Smooth muscle cell (in vitro differentiated cells): ENCODE data around the gene PLXNA2. TPM values are rescaled to one million over a fixed set of nuclear protein-coding genes. Genes with fewer than 3 reads are reported as not detected.

Source experiments
- DNase-seq: peaks from one replicate; lab custom pipeline; 2025; ENCODE audit not compliant: unreplicated experiment; lab: John Stamatoyannopoulos, UW
- H2AFZ ChIP-seq: fragments of 200-600 bp; sonication (generic); 2 replicates; pipeline ENCODE4 v1.6.0; 2016; ENCODE audit warnings: antibody characterized with exemption, low read depth, mild to moderate bottlenecking
- H3F3A ChIP-seq: fragments of 200-600 bp; sonication (generic); 2 replicates; pipeline ENCODE4 v1.6.0; 2017; ENCODE audit warnings: antibody characterized with exemption, low read depth
- H3K27ac ChIP-seq: fragments of 200-600 bp; sonication (generic); 2 replicates; pipeline ENCODE4 v1.5.1; 2016; ENCODE audit warnings: low read depth, mild to moderate bottlenecking
- H3K27me3 ChIP-seq: fragments of 200-600 bp; sonication (generic); 2 replicates; pipeline ENCODE4 v1.6.1; 2016; ENCODE audit warnings: low read depth, mild to moderate bottlenecking
- H3K36me3 ChIP-seq: fragments of 200-600 bp; sonication (generic); 2 replicates; pipeline ENCODE4 v1.5.1; 2016; ENCODE audit warnings: low read depth
- H3K4me1 ChIP-seq: fragments of 200-600 bp; sonication (generic); 2 replicates; pipeline ENCODE4 v1.5.1; 2016; ENCODE audit warnings: low read depth
- H3K4me2 ChIP-seq: fragments of 200-600 bp; sonication (generic); 2 replicates; pipeline ENCODE4 v1.6.0; 2016; ENCODE audit warnings: mild to moderate bottlenecking
- H3K4me3 ChIP-seq: fragments of 200-600 bp; sonication (generic); 2 replicates; pipeline ENCODE4 v1.5.1; 2016; ENCODE audit warnings: mild to moderate bottlenecking
- H3K79me2 ChIP-seq: fragments of 200-600 bp; sonication (generic); 2 replicates; pipeline ENCODE4 v1.6.0; 2016; ENCODE audit warnings: low read depth, mild to moderate bottlenecking
- H3K9ac ChIP-seq: fragments of 200-600 bp; sonication (generic); 2 replicates; pipeline ENCODE4 v1.6.0; 2016; ENCODE audit warnings: low read depth
- H3K9me3 ChIP-seq: fragments of 200-600 bp; sonication (generic); replicated peaks from 2 replicates; pipeline ENCODE4 v1.5.1; 2016; ENCODE audit warnings: low read depth
- H4K20me1 ChIP-seq: fragments of 200-600 bp; sonication (generic); 2 replicates; pipeline ENCODE4 v1.6.0; 2016; ENCODE audit warnings: low read depth
- CTCF ChIP-seq: fragments of 200-600 bp; sonication (generic); IDR thresholded peaks from 2 replicates; pipeline ENCODE4 v1.5.1; 2017; ENCODE audit warnings: borderline replicate concordance, mild to moderate bottlenecking, antibody characterized with exemption; ENCODE audit not compliant: insufficient read depth, poor library complexity, severe bottlenecking
- WGBS: methylation state at CpG from one replicate; pipeline ENCODE4 v1.1.7; 2016; ENCODE audit warnings: low lambda C conversion rate; 5-methylcytosine and 5-hydroxymethylcytosine counted together
- polyA plus RNA-seq: library from polyadenylated mRNA; unstranded; fragments of >200 nt; fragmentation: Nextera tagmentation; extraction: Ambion mirVana; gene quantifications from 2 replicates; pipeline ENCODE4 v1.2.1, GENCODE V29; 2016
- total RNA-seq: library from RNA; depleted of rRNA; stranded (reverse); fragments of >200 nt; gene quantifications from 2 replicates; pipeline ENCODE4 v1.2.3, GENCODE V29; 2014

PLXNA2 gene
- total and polyA plus RNA-seq, 2 experiments from 2014 or later: 8.2 to 8.7 TPM

- H3K27me3 ChIP-seq: no peaks in the 10 kb centered on the region
- H3K79me2 ChIP-seq: peaks cover 6% of the 10 kb centered on the region
- H4K20me1 ChIP-seq: no peaks in the 10 kb centered on the region
- no peak for TF ChIP-seq CTCF
- H3K9ac ChIP-seq: no peak overlapping the region
- 81% methylated on average over 8 of the region's 8 CpGs for WGBS
- H3K27ac ChIP-seq: no peak overlapping the region
- H3K9me3 ChIP-seq: no peaks in the 10 kb centered on the region
- H3F3A ChIP-seq: peaks cover 7% of the 10 kb centered on the region
- H3K4me2 ChIP-seq: no peak overlapping the region
- H3K4me1 ChIP-seq: peaks cover 20% of the 10 kb centered on the region
- DNase-seq: no peak
- H2AFZ ChIP-seq: no peak overlapping the region
- H3K4me3 ChIP-seq: no peak overlapping the region
- H3K36me3 ChIP-seq: peaks cover 2% of the 10 kb centered on the region
These were observed 32.0 kb downstream of the PLXNA2 start for GRCh38 chr1:208211921-208212843.

GRCh38 chr1:208209896-208210589 lies 34.1 kb downstream of the PLXNA2 start:
- no peak overlapping the region for H3K9ac ChIP-seq
- no peaks in the 10 kb centered on the region for H3K36me3 ChIP-seq
- DNase-seq: no peak
- no peaks in the 10 kb centered on the region for H4K20me1 ChIP-seq
- H3K27me3 ChIP-seq: no peaks in the 10 kb centered on the region
- peaks cover 20% of the 10 kb centered on the region for H3K4me1 ChIP-seq
- H3F3A ChIP-seq: peaks cover 7% of the 10 kb centered on the region
- peaks cover 6% of the 10 kb centered on the region for H3K79me2 ChIP-seq
- no peak overlapping the region for H2AFZ ChIP-seq
- no peak overlapping the region for H3K27ac ChIP-seq
- no peaks in the 10 kb centered on the region for H3K9me3 ChIP-seq
- no peak for TF ChIP-seq CTCF
- H3K4me3 ChIP-seq: no peak overlapping the region
- WGBS: 84% methylated on average over 9 of the region's 9 CpGs
- H3K4me2 ChIP-seq: no peak overlapping the region

- Histone ChIP-seq H3K4me1 (peaks cover 16% of the 10 kb centered on the region), H3K79me2 (peaks cover 6% of the 10 kb centered on the region), H3F3A (peaks cover 7% of the 10 kb centered on the region), H3K36me3 (no peaks in the 10 kb centered on the region), H3K9me3 (no peaks in the 10 kb centered on the region), H3K27me3 (no peaks in the 10 kb centered on the region), H2AFZ (no peak overlapping the region), H3K4me3 (no peak overlapping the region), H3K27ac (no peak overlapping the region), H3K4me2 (no peak overlapping the region), H3K9ac (no peak overlapping the region), H4K20me1 (no peaks in the 10 kb centered on the region)
- 73% methylated on average over 3 of the region's 3 CpGs for WGBS
- no peak for DNase-seq
- TF ChIP-seq CTCF: no peak
These were observed 34.9 kb downstream of the PLXNA2 start for GRCh38 chr1:208209286-208209685.
